Common myeloid progenitor, CD34-positive (primary cell): ENCODE measurements around the gene SNTG2.
A peak's percentile ranks its signal among the peaks of the same experiment; 100 is the strongest.

Experiments used
- CTCF ChIA-PET: fragments of 350-600 bp; sonication (Branson Sonifier 250); formaldehyde crosslinking; loops from one replicate; lab custom pipeline; 2021; ENCODE audit warnings: antibody characterized with exemption; lab: Charles Lee
- POLR2A ChIA-PET: fragments of 350-600 bp; sonication (Branson Sonifier 250); formaldehyde crosslinking; loops from one replicate; lab custom pipeline; 2021; ENCODE audit warnings: antibody characterized with exemption; lab: Charles Lee
- DNase-seq, 3 donors: peaks; one replicate each; pipeline versions ENCODE4 v3.0.0 to v3.0.0-alpha.2; 2013
- H3K27ac ChIP-seq, 2 experiments: 1 replicate in 1 of 2; 2 replicates in 1 of 2; pipeline ENCODE4 v1.7.0; 2013; ENCODE audit warnings: inconsistent platforms in 2 of 2, low read length in 2 of 2, mild to moderate bottlenecking in 2 of 2, low read depth in 1 of 2, moderate library complexity in 1 of 2; ENCODE audit not compliant: severe bottlenecking in 2 of 2, insufficient read depth in 1 of 2, poor library complexity in 1 of 2
- H3K27me3 ChIP-seq, 5 experiments: replicated peaks in 2 of 5; 1 replicate in 3 of 5; 2 replicates in 2 of 5; pipeline versions ENCODE4 v1.6.1 to v1.7.0; 2013; ENCODE audit warnings: low read length in 4 of 5, mild to moderate bottlenecking in 2 of 5, moderate library complexity in 2 of 5, inconsistent platforms in 1 of 5; ENCODE audit not compliant: insufficient read depth in 5 of 5, control insufficient read depth in 4 of 5
- H3K36me3 ChIP-seq, 4 experiments: 1 replicate in 2 of 4; 2 replicates in 2 of 4; pipeline versions ENCODE4 v1.6.1 to v1.7.0; 2013; ENCODE audit warnings: low read length in 3 of 4, control low read depth in 1 of 4, mild to moderate bottlenecking in 1 of 4; ENCODE audit not compliant: control insufficient read depth in 4 of 4, insufficient read depth in 4 of 4
- H3K4me1 ChIP-seq, 4 experiments: 1 replicate in 3 of 4; 2 replicates in 1 of 4; pipeline versions ENCODE4 v1.6.1 to v1.7.1; 2013; ENCODE audit warnings: low read length in 3 of 4, mild to moderate bottlenecking in 3 of 4, control low read depth in 1 of 4, inconsistent platforms in 1 of 4, moderate library complexity in 1 of 4; ENCODE audit not compliant: control insufficient read depth in 4 of 4, insufficient read depth in 4 of 4; ENCODE audit errors: control extremely low read depth in 1 of 4
- H3K4me3 ChIP-seq, 7 experiments: 1 replicate in 4 of 7; 2 replicates in 3 of 7; pipeline versions ENCODE4 v1.5.1 to v1.7.0; 2013; ENCODE audit warnings: mild to moderate bottlenecking in 7 of 7, low read length in 6 of 7, moderate library complexity in 6 of 7, inconsistent platforms in 2 of 7, low read depth in 2 of 7, control low read depth in 1 of 7; ENCODE audit not compliant: insufficient read depth in 4 of 7, control insufficient read depth in 1 of 7; ENCODE audit errors: extremely low read depth in 1 of 7
- H3K9me3 ChIP-seq, 5 experiments: 1 replicate in 4 of 5; 2 replicates in 1 of 5; pipeline versions ENCODE4 v1.6.1 to v1.7.1; 2013; ENCODE audit warnings: low read length in 4 of 5, mild to moderate bottlenecking in 2 of 5, inconsistent platforms in 1 of 5, low read depth in 1 of 5, moderate library complexity in 1 of 5; ENCODE audit not compliant: control insufficient read depth in 4 of 5, insufficient read depth in 2 of 5; ENCODE audit errors: control extremely low read depth in 1 of 5
- WGBS: methylation state at CpG from one replicate; pipeline ENCODE4 v1.1.5; 2013; ENCODE audit not compliant: insufficient coverage; 5-methylcytosine and 5-hydroxymethylcytosine counted together

SNTG2 gene

GRCh38 chr2:1045109-1045508 lies 94.5 kb downstream of the SNTG2 start:
- WGBS: no CpG with 5 or more reads among the region's 1 CpG
- Histone ChIP-seq H3K4me1 (no peaks in the 10 kb centered on the region), H3K27me3 (peaks cover 0 to 2% (median 0%) of the 10 kb centered on the region in 5 experiments), H3K4me3 (no peak overlapping the region), H3K27ac (no peak overlapping the region), H3K36me3 (no peaks in the 10 kb centered on the region), H3K9me3 (peaks cover 0 to 4% (median 2%) of the 10 kb centered on the region in 5 experiments)
- POLR2A ChIA-PET: no interaction called here
- CTCF ChIA-PET: no interaction called here
- DNase-seq: no peak

DNA sequence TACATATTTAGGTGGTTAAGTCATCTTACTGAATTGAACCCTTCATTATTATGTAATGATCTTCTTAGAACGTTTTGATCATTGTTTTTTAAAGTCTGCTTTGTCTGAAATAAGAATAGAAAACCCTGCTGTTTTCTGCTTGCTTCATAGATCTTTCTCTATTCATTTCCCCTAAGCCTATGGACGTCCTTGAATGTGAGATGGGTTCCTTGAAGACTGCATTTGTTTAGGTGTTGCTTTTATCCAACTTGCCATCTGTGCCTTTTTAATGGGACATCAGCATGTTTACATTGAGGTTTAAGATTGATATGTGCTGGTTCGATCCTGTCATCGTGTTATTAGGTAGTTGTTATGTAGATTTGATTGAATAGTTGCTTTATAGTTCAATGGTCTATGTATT lies 95.4 kb downstream of the SNTG2 start:
- no peaks in the 10 kb centered on the region for H3K4me1 ChIP-seq
- CTCF ChIA-PET: no interaction called here
- DNase-seq: no peak
- POLR2A ChIA-PET: no interaction called here
- H3K9me3 ChIP-seq: peaks cover 0 to 4% (median 2%) of the 10 kb centered on the region in 5 experiments
- WGBS: 86% methylated on average over 3 of the region's 4 CpGs
- no peaks in the 10 kb centered on the region for H3K36me3 ChIP-seq
- H3K27me3 ChIP-seq: no peaks in the 10 kb centered on the region
- no peak overlapping the region for H3K27ac ChIP-seq
- H3K4me3 ChIP-seq: no peak overlapping the region

GRCh38 chr2:1047485-1047884 lies 96.8 kb downstream of the SNTG2 start:
- CTCF ChIA-PET: no interaction called here

GRCh38 chr2:1049691-1050090 lies 99.0 kb downstream of the SNTG2 start:
- Histone ChIP-seq H3K4me3 (no peak overlapping the region), H3K27me3 (peaks cover 0 to 9% (median 0%) of the 10 kb centered on the region in 5 experiments), H3K36me3 (no peaks in the 10 kb centered on the region), H3K27ac (no peak overlapping the region), H3K9me3 (peaks cover 0 to 4% (median 0%) of the 10 kb centered on the region in 5 experiments), H3K4me1 (no peaks in the 10 kb centered on the region)
- CTCF ChIA-PET: no interaction called here
- 100% methylated on average over 1 of the region's 2 CpGs for WGBS
- no peak for DNase-seq
- POLR2A ChIA-PET: no interaction called here

More at GRCh38 chr2:1047485-1047884, 96.8 kb downstream of the SNTG2 start:
- 40% methylated on average over 1 of the region's 1 CpG for WGBS
- Histone ChIP-seq H3K27me3 (peaks cover 0 to 3% (median 0%) of the 10 kb centered on the region in 5 experiments), H3K4me1 (no peaks in the 10 kb centered on the region), H3K36me3 (no peaks in the 10 kb centered on the region), H3K9me3 (peaks cover 0 to 4% (median 2%) of the 10 kb centered on the region in 5 experiments), H3K4me3 (no peak overlapping the region), H3K27ac (no peak overlapping the region)
- POLR2A ChIA-PET: no interaction called here
- peak in 2 of 3 donors; percentile 5 to 25 for DNase-seq

GRCh38 chr2:1051075-1051474 lies 100.4 kb downstream of the SNTG2 start:
- Histone ChIP-seq H3K4me1 (no peaks in the 10 kb centered on the region), H3K36me3 (no peaks in the 10 kb centered on the region), H3K9me3 (peaks cover 0 to 4% (median 2%) of the 10 kb centered on the region in 5 experiments), H3K27ac (no peak overlapping the region), H3K4me3 (no peak overlapping the region), H3K27me3 (peaks cover 0 to 9% (median 0%) of the 10 kb centered on the region in 5 experiments)
- no CpG with 5 or more reads among the region's 3 CpGs for WGBS
- CTCF ChIA-PET: no interaction called here
- POLR2A ChIA-PET: no interaction called here
- no peak for DNase-seq

GRCh38 chr2:1052771-1053191 lies 102.1 kb downstream of the SNTG2 start:
- H3K4me1 ChIP-seq: no peaks in the 10 kb centered on the region
- DNase-seq: no peak
- 88% methylated on average over 5 of the region's 8 CpGs for WGBS
- POLR2A ChIA-PET: no interaction called here
- H3K27me3 ChIP-seq: peaks cover 0 to 9% (median 0%) of the 10 kb centered on the region in 5 experiments
- CTCF ChIA-PET: interaction anchor here (0.6 to 1.0 kb wide), 2 partner anchors 195 to 253 kb away, joined by 3 read pairs; no protein-coding TSS in a partner anchor
- no peak overlapping the region for H3K4me3 ChIP-seq
- H3K36me3 ChIP-seq: no peaks in the 10 kb centered on the region
- H3K9me3 ChIP-seq: peaks cover 0 to 4% (median 2%) of the 10 kb centered on the region in 5 experiments
- H3K27ac ChIP-seq: no peak overlapping the region

DNA sequence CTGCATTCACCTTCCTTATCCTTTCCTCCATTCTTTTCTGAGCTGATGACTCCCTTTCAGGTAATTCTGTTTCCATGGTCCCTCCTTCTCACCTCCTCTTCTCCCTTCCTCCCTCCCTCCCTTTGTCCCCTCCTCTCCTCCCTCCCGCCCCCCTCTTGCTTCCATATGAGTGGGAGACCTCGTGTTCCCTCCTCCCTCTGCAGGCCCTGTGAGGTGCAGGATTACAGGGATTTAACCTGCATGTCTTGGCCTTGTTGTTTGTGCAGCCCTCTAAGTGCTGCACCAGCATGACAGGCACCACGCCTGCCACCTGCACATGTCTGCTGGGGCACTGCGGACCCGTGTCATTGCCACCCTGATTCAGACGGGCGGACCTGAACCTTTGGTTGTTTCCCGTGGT lies 103.1 kb downstream of the SNTG2 start:
- CTCF ChIA-PET: no interaction called here
- Histone ChIP-seq H3K4me1 (no peaks in the 10 kb centered on the region), H3K27me3 (peaks cover 0 to 12% (median 3%) of the 10 kb centered on the region in 5 experiments), H3K27ac (no peak overlapping the region), H3K4me3 (no peak overlapping the region), H3K9me3 (peaks cover 0 to 2% (median 0%) of the 10 kb centered on the region in 5 experiments), H3K36me3 (no peaks in the 10 kb centered on the region)
- WGBS: 74% methylated on average over 6 of the region's 8 CpGs
- DNase-seq: no peak
- POLR2A ChIA-PET: no interaction called here
